HCT116 (cell line): ENCODE results near the gene ADRA1B. TPM values are rescaled to one million over a fixed set of nuclear protein-coding genes. Genes with fewer than 3 reads are reported as not detected.

Experiments used
- ATAC-seq: fragments of 200-7000 bp; cut with Tn5 transposase; 2 replicates; pipeline ENCODE4 v1.9.1; 2020; ENCODE audit warnings: mild to moderate bottlenecking, moderate library complexity
- BruUV-seq: library from RNA; stranded (reverse); fragments of 400-500 nt; replicated peaks from 2 replicates; lab custom pipeline; 2021; lab: Mats Ljungman, UMichigan
- CTCF ChIA-PET: fragments of 300-600 bp; sonication (Branson Sonifier 250); formaldehyde crosslinking; loops from one replicate; lab custom pipeline; 2021; ENCODE audit warnings: antibody characterized with exemption; lab: Charles Lee
- POLR2A ChIA-PET: fragments of 300-600, 350-600 bp; sonication (Branson Sonifier 250); formaldehyde crosslinking; loops from one replicate; lab custom pipeline; 2021; ENCODE audit warnings: antibody characterized with exemption; lab: Charles Lee
- RAD21 ChIA-PET, 2 experiments: fragments of 300-600 bp; sonication (Branson Sonifier 250); formaldehyde crosslinking; loops; one replicate each; lab custom pipeline; 2023; ENCODE audit warnings: low total read pairs in 2 of 2; ENCODE audit not compliant: uncharacterized antibody in 2 of 2, unreplicated experiment in 2 of 2, low non-redundant PET in 1 of 2; lab: Charles Lee
- DNase-seq: peaks from one replicate; pipeline ENCODE4 v3.0.0-alpha.2; 2010; ENCODE audit warnings: low read depth, low spot score
- H2AFZ ChIP-seq: fragments of 200-600 bp; shearing (Covaris generic), sonication (generic); 2 replicates; pipeline ENCODE4 v1.6.1; 2017; ENCODE audit warnings: low read depth, mixed run types, mixed read lengths, antibody characterized with exemption, low read length; ENCODE audit not compliant: poor library complexity, severe bottlenecking
- H3K27ac ChIP-seq: 2 replicates; pipeline ENCODE4 v1.5.1; 2012; ENCODE audit warnings: low read depth, low read length
- H3K27me3 ChIP-seq: fragments of 200-600 bp; sonication (generic); 2 replicates; pipeline ENCODE4 v1.6.1; 2016; ENCODE audit warnings: mixed run types, low read length, mixed read lengths; ENCODE audit not compliant: insufficient read depth
- H3K36me3 ChIP-seq, 2 experiments: fragments of 200-500 bp in 1 of 2; fragments of 200-600 bp in 1 of 2; sonication (Bioruptor generic) in 1 of 2; sonication (generic) in 1 of 2; 2 replicates each; pipeline versions ENCODE4 v1.5.1 to v1.6.1; 2014 to 2016; ENCODE audit warnings: low read length in 2 of 2, inconsistent platforms in 1 of 2, mixed read lengths in 1 of 2, mixed run types in 1 of 2; ENCODE audit not compliant: insufficient read depth in 2 of 2, control insufficient read depth in 1 of 2
- H3K4me1 ChIP-seq, 2 experiments: fragments of 200-600 bp in 1 of 2; sonication (generic) in 1 of 2; 2 replicates each; pipeline versions ENCODE4 v1.5.1 to v1.6.1; 2012 to 2017; ENCODE audit warnings: low read length in 2 of 2, inconsistent platforms in 1 of 2, mild to moderate bottlenecking in 1 of 2, mixed read lengths in 1 of 2, mixed run types in 1 of 2, moderate library complexity in 1 of 2; ENCODE audit not compliant: insufficient read depth in 2 of 2, control insufficient read depth in 1 of 2
- H3K4me2 ChIP-seq: fragments of 200-600 bp; sonication (generic); 2 replicates; pipeline ENCODE4 v1.6.1; 2017; ENCODE audit warnings: mixed run types, low read length, mixed read lengths
- H3K4me3 ChIP-seq, 2 experiments: fragments of 200-600 bp in 1 of 2; sonication (generic) in 1 of 2; replicated peaks in 1 of 2; 2 replicates each; pipeline ENCODE4 v1.5.1; 2011 to 2016; ENCODE audit warnings: low read length in 2 of 2, control low read depth in 1 of 2, low read depth in 1 of 2, mild to moderate bottlenecking in 1 of 2, mixed read lengths in 1 of 2, mixed run types in 1 of 2
- H3K79me2 ChIP-seq: fragments of 200-600 bp; sonication (generic); 2 replicates; pipeline ENCODE4 v1.6.1; 2017; ENCODE audit warnings: mild to moderate bottlenecking, mixed run types, low read length, moderate library complexity, mixed read lengths; ENCODE audit not compliant: insufficient read depth
- H3K9ac ChIP-seq: fragments of 200-600 bp; sonication (generic); 2 replicates; pipeline ENCODE4 v1.6.1; 2016; ENCODE audit warnings: low read length, mixed read lengths
- H3K9me2 ChIP-seq: fragments of 200-600 bp; sonication (generic), shearing (Covaris generic); 2 replicates; pipeline ENCODE4 v1.6.1; 2017; ENCODE audit warnings: mixed run types, mild to moderate bottlenecking, moderate library complexity; ENCODE audit not compliant: insufficient read depth
- H3K9me3 ChIP-seq, 2 experiments: fragments of 200-500 bp in 1 of 2; fragments of 200-600 bp in 1 of 2; sonication (Bioruptor generic) in 1 of 2; sonication (generic) in 1 of 2; 2 replicates each; pipeline ENCODE4 v1.6.1; 2014 to 2017; ENCODE audit warnings: low read length in 2 of 2, mixed read lengths in 2 of 2, inconsistent platforms in 1 of 2, low read depth in 1 of 2, mild to moderate bottlenecking in 1 of 2, mixed run types in 1 of 2, moderate library complexity in 1 of 2; ENCODE audit not compliant: control insufficient read depth in 1 of 2, insufficient read depth in 1 of 2
- H4K20me1 ChIP-seq: fragments of 200-600 bp; sonication (generic), shearing (Covaris generic); 2 replicates; pipeline ENCODE4 v1.6.1; 2017; ENCODE audit warnings: mixed run types, mild to moderate bottlenecking, moderate library complexity; ENCODE audit not compliant: insufficient read depth
- ATF3 ChIP-seq: IDR thresholded peaks from 2 replicates; pipeline ENCODE4 v1.6.1; 2012
- CEBPB ChIP-seq: IDR thresholded peaks from 2 replicates; pipeline ENCODE4 v1.6.1; 2012; ENCODE audit warnings: low read depth
- CTCF ChIP-seq, 3 experiments: fragments of 200-600 bp in 1 of 3; sonication (generic) in 1 of 3; IDR thresholded peaks in 2 of 3; conservative IDR thresholded peaks in 1 of 3; 2 replicates each; pipeline ENCODE4 v1.5.1; 2012 to 2017; ENCODE audit warnings: low read depth in 2 of 3, low read length in 2 of 3, antibody characterized with exemption in 1 of 3, borderline replicate concordance in 1 of 3, control low read depth in 1 of 3, mild to moderate bottlenecking in 1 of 3, mixed read lengths in 1 of 3, mixed run types in 1 of 3, moderate library complexity in 1 of 3; ENCODE audit not compliant: insufficient read depth in 1 of 3
- EGR1 ChIP-seq: IDR thresholded peaks from 2 replicates; pipeline ENCODE4 v1.6.1; 2012; ENCODE audit warnings: low read depth
- ELF1 ChIP-seq: IDR thresholded peaks from 2 replicates; pipeline ENCODE4 v1.6.1; 2012; ENCODE audit warnings: low read depth, borderline replicate concordance
- EZH2 ChIP-seq: fragments of 200-600 bp; sonication (generic); IDR thresholded peaks from 2 replicates; pipeline ENCODE4 v1.6.1; 2017; ENCODE audit warnings: antibody characterized with exemption, mixed run types
- EZH2phosphoT487 ChIP-seq: fragments of 200-600 bp; IDR thresholded peaks from 2 replicates; pipeline ENCODE4 v1.6.1; 2018; ENCODE audit warnings: antibody characterized with exemption, borderline replicate concordance
- FOSL1 ChIP-seq: IDR thresholded peaks from 2 replicates; pipeline ENCODE4 v1.6.1; 2012; ENCODE audit warnings: low read depth
- JUND ChIP-seq: IDR thresholded peaks from 2 replicates; pipeline ENCODE4 v1.6.1; 2012
- POLR2AphosphoS5 ChIP-seq: IDR thresholded peaks from 2 replicates; pipeline ENCODE4 v1.6.1; 2011; ENCODE audit warnings: mild to moderate bottlenecking, low read depth, low read length, moderate library complexity
- REST ChIP-seq: IDR thresholded peaks from 2 replicates; pipeline ENCODE4 v1.6.1; 2012; ENCODE audit warnings: low read depth
- TCF7L2 ChIP-seq: IDR thresholded peaks from 2 replicates; pipeline ENCODE4 v1.7.0; 2011; ENCODE audit warnings: borderline replicate concordance, inconsistent platforms; ENCODE audit not compliant: insufficient read depth, insufficient read length; ENCODE audit errors: extremely low read depth
- YY1 ChIP-seq: IDR thresholded peaks from 2 replicates; pipeline ENCODE4 v1.6.1; 2011; ENCODE audit warnings: low read length, low read depth, moderate library complexity, mild to moderate bottlenecking; ENCODE audit not compliant: insufficient replicate concordance; ENCODE audit errors: extremely low read depth
- intact Hi-C: fragments of 100-400 bp; cut with micrococcal nuclease; formaldehyde crosslinking; loops from 2 replicates; pipeline ENCODE4 v1.10.0; 2022
- total RNA-seq: library from RNA; stranded (reverse); gene quantifications from one replicate; pipeline ENCODE4 v1.2.1, GENCODE V29; 2021; ENCODE audit not compliant: unreplicated experiment

Gene ADRA1B
- total RNA-seq, 1 experiment from 2014 or later = not detected

DNA sequence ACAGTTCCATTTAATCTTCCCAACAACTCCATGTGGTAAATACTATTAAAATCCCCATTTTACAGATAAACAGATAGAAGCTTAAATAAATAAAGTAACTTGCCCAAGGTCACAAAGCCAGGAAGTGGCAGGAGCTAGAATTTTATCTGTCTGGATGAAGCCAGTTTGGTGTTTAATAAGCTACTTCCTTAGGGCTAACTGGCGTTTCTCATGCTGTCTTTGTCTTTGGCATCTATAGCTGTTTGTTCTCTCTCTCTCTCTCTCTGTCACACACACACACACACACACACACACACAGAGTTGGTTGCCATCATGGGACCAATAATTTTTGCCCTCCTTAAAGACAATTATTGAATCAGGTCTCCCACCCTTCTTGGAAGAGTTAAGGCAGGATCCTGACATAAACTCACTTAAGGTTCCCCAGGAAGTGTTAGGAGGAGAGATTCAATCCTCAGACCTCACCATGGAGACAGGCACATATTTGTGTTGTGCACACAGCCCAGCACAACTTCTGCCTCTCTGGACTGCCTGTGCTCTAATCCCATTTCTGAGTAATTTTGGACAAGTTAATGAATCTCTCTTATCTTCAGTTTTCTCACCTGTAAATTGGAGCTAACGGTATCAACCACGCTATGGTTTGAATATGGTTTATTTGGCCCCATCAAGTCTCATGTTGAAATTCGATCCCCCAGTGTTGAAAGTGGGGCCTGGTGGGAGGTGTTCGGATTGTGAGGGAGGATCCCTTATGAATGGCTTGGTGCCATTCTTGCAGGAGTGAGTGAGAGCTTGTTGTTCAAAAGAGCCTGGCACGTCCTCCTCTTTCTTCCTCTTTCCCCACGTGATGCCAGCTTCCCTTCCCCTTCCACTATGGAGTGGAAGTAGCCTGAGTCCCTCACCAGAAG, 8.3 kb upstream of the ADRA1B start:
- Histone ChIP-seq H3K9me3 (no peaks in the 10 kb centered on the region), H2AFZ (no peak overlapping the region), H3K27ac (no peak overlapping the region), H3K79me2 (no peaks in the 10 kb centered on the region), H3K9me2 (no peaks in the 10 kb centered on the region), H3K36me3 (no peaks in the 10 kb centered on the region), H3K4me3 (no peak overlapping the region), H4K20me1 (no peaks in the 10 kb centered on the region), H3K4me2 (no peak overlapping the region; the same call in 1 of the 2 replicates), H3K4me1 (peaks cover 39 to 71% of the 10 kb centered on the region in 2 experiments), H3K9ac (no peak overlapping the region), H3K27me3 (peaks cover 6% of the 10 kb centered on the region; the same call in 1 of the 2 replicates)
- DNase-seq (no peak), ATAC-seq (no peak)
- no peak for TF ChIP-seq EZH2phosphoT487
- no peak for TF ChIP-seq ELF1
- TF ChIP-seq YY1 = no peak
- TF ChIP-seq FOSL1 = no peak
- TF ChIP-seq REST = no peak
- no peak for TF ChIP-seq EZH2
- TF ChIP-seq JUND = no peak
- TF ChIP-seq TCF7L2 = no peak
- no peak for TF ChIP-seq EGR1
- TF ChIP-seq ATF3 = no peak
- no peak for TF ChIP-seq CTCF (IDR thresholded peaks at IDR 0.05 in 2 of 3, conservative IDR thresholded peaks at IDR 0.05 in 1 of 3; ENCODE audit: borderline replicate concordance in 1 of 3, insufficient read depth in 1 of 3, low read depth in 2 of 3, low read length in 2 of 3)
- no peak for TF ChIP-seq CEBPB
- no peak for TF ChIP-seq POLR2AphosphoS5
- CTCF ChIA-PET = no interaction called here
- no TSS peak for BruUV-seq
- POLR2A ChIA-PET = no interaction called here
- RAD21 ChIA-PET = interaction anchor here in 1 of 2 experiments (0.8 kb wide), 1 partner anchor 327 kb away, joined by 6 read pairs; no protein-coding TSS in a partner anchor
- intact Hi-C loops = no loop called here
